ENCODE measurements around the gene ANKMY2. TPM values are rescaled to one million over a fixed set of nuclear protein-coding genes. Genes with fewer than 3 reads are reported as not detected.

Gene ANKMY2
- total and polyA plus RNA-seq, 8 donors, result 3.9 to 11.4 (median 8.2) TPM

- H3K27ac ChIP-seq, result no peak overlapping the region
- no peak for FAIRE-seq
- peak in 3 of 4 donors; percentile 18 to 44 (median 41) for ATAC-seq
- H3K4me3 ChIP-seq, result no peak overlapping the region
- TF ChIP-seq CTCF (IDR thresholded peaks at IDR 0.05), result no peak
- WGBS, 2 donors, result 64 to 66% methylated on average over 4 of the region's 4 CpGs
- intact Hi-C loops (cut with DNase I), result no loop called here
- no peaks in the 10 kb centered on the region for H3K27me3 ChIP-seq
- no peaks in the 10 kb centered on the region for H3K36me3 ChIP-seq
- H3K9me3 ChIP-seq, result no peaks in the 10 kb centered on the region
- H3K4me1 ChIP-seq, result peaks cover 0 to 3% (median 0%) of the 10 kb centered on the region in 3 donors
- no peak for DNase-seq
Observed at GRCh38 chr7:16634271-16634738, 11.2 kb downstream of the ANKMY2 start.

GRCh38 chr7:16630654-16631053 lies 14.9 kb downstream of the ANKMY2 start:
- H3K27me3 ChIP-seq, result no peaks in the 10 kb centered on the region
- no peak for TF ChIP-seq CTCF (IDR thresholded peaks at IDR 0.05)
- intact Hi-C loops (cut with DNase I), result no loop called here
- H3K4me3 ChIP-seq, result no peak overlapping the region
- ATAC-seq (no peak), FAIRE-seq (no peak), DNase-seq (no peak)
- H3K27ac ChIP-seq, result no peak overlapping the region
- no peaks in the 10 kb centered on the region for H3K4me1 ChIP-seq
- 87 to 92% methylated on average over 1 of the region's 1 CpG for WGBS, 2 donors
- H3K36me3 ChIP-seq, result no peaks in the 10 kb centered on the region
- no peaks in the 10 kb centered on the region for H3K9me3 ChIP-seq

- H3K4me1 ChIP-seq, result no peaks in the 10 kb centered on the region
- FAIRE-seq (no peak), ATAC-seq (no peak), DNase-seq (no peak)
- no peaks in the 10 kb centered on the region for H3K27me3 ChIP-seq
- H3K36me3 ChIP-seq, result peaks cover 0 to 14% (median 0%) of the 10 kb centered on the region in 3 donors
- H3K27ac ChIP-seq, result no peak overlapping the region
- no peak for TF ChIP-seq CTCF (IDR thresholded peaks at IDR 0.05)
- no peaks in the 10 kb centered on the region for H3K9me3 ChIP-seq
- H3K4me3 ChIP-seq, result no peak overlapping the region
- intact Hi-C loops (cut with DNase I), result no loop called here
- 80% methylated on average over 2 of the region's 2 CpGs for WGBS, 2 donors
Observed at GRCh38 chr7:16627236-16627635, 18.3 kb downstream of the ANKMY2 start.

- no peak for TF ChIP-seq CTCF (IDR thresholded peaks at IDR 0.05)
- Histone ChIP-seq H3K27me3 (no peaks in the 10 kb centered on the region), H3K9me3 (no peaks in the 10 kb centered on the region), H3K36me3 (peaks cover 0 to 14% (median 0%) of the 10 kb centered on the region in 3 donors), H3K27ac (no peak overlapping the region), H3K4me3 (no peak overlapping the region), H3K4me1 (no peaks in the 10 kb centered on the region)
- 92 to 94% methylated on average over 2 of the region's 2 CpGs for WGBS, 2 donors
- DNase-seq (no peak), ATAC-seq (no peak), FAIRE-seq (no peak)
- intact Hi-C loops (cut with DNase I), result no loop called here
Observed at GRCh38 chr7:16626388-16626787, 19.2 kb downstream of the ANKMY2 start.

GRCh38 chr7:16619979-16620408 lies 25.6 kb downstream of the ANKMY2 start:
- Histone ChIP-seq H3K4me1 (no peaks in the 10 kb centered on the region), H3K27ac (no peak overlapping the region), H3K9me3 (no peaks in the 10 kb centered on the region), H3K27me3 (no peaks in the 10 kb centered on the region), H3K36me3 (peaks cover 0 to 34% (median 0%) of the 10 kb centered on the region in 3 donors), H3K4me3 (no peak overlapping the region)
- 94 to 97% methylated on average over 2 of the region's 2 CpGs for WGBS, 2 donors
- intact Hi-C loops (cut with DNase I), result no loop called here
- FAIRE-seq (no peak), DNase-seq (no peak), ATAC-seq (no peak)
- no peak for TF ChIP-seq CTCF (IDR thresholded peaks at IDR 0.05)
